Uterus (tissue), 2 donors: ENCODE measurements around the gene PLD2.

Experiments used
- POLR2A ChIP-seq, 2 donors: fragments of 450-650 bp; IDR thresholded peaks; one replicate each; pipeline ENCODE4 v1.6.1; 2016; ENCODE audit warnings: antibody characterized with exemption in 2 of 2, mild to moderate bottlenecking in 1 of 2, moderate library complexity in 1 of 2
- TF ChIP-seq, protein P1 (sequence below), 4 experiments: fragments of 200-600 bp in 2 of 4; fragments of 450-650 bp in 2 of 4; sonication (generic) in 2 of 4; IDR thresholded peaks; one replicate each; pipeline ENCODE4 v1.5.1; 2016 to 2019; ENCODE audit warnings: antibody characterized with exemption in 4 of 4, mild to moderate bottlenecking in 2 of 4, moderate library complexity in 1 of 4

DNA sequence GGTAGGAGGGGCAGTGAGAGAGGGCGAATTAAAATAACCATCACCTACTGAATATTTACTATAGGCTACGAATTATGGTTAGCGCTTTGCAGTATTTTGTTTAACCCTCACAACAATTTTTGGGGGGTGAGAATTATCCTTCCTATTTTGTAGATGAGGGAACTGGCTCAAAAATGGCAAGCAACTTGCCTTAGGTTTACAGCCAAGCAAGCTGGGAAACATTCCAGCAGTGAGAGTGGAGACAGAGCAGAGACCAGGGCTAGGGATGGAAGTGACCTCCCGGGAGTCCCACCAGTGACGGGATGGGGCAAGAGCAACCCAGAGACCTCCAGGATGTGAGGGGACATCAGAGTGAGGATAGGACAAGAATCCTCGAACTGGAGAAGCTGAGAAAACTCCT is 20.4 kb upstream of the PLD2 start:
- no peak for TF ChIP-seq POLR2A (IDR thresholded peaks at IDR 0.05)
- TF ChIP-seq, protein P1, sequence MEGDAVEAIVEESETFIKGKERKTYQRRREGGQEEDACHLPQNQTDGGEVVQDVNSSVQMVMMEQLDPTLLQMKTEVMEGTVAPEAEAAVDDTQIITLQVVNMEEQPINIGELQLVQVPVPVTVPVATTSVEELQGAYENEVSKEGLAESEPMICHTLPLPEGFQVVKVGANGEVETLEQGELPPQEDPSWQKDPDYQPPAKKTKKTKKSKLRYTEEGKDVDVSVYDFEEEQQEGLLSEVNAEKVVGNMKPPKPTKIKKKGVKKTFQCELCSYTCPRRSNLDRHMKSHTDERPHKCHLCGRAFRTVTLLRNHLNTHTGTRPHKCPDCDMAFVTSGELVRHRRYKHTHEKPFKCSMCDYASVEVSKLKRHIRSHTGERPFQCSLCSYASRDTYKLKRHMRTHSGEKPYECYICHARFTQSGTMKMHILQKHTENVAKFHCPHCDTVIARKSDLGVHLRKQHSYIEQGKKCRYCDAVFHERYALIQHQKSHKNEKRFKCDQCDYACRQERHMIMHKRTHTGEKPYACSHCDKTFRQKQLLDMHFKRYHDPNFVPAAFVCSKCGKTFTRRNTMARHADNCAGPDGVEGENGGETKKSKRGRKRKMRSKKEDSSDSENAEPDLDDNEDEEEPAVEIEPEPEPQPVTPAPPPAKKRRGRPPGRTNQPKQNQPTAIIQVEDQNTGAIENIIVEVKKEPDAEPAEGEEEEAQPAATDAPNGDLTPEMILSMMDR (IDR thresholded peaks at IDR 0.05): no peak
